Activated T-cell treated with anti-CD3 and anti-CD28 coated beads, Interleukin-2, amount 50 U/mL, for 4 hours (primary cell): Measurements from ENCODE around the gene RNF130. TPM values are rescaled to one million over a fixed set of nuclear protein-coding genes. Genes with fewer than 3 reads are reported as not detected.

ENCODE experiments used
- ATAC-seq, 2 donors: fragments of 200-7000 bp; cut with Tn5 transposase; one replicate each; pipeline ENCODE4 v1.10.0; 2021
- DNase-seq: peaks from one replicate; pipeline ENCODE4 v3.0.0-alpha.2; 2020
- H3K27me3 Mint-ChIP-seq: one replicate; pipeline ENCODE4 v1.8.0; 2021; ENCODE audit warnings: low read depth, mixed read lengths
- H3K36me3 Mint-ChIP-seq: one replicate; pipeline ENCODE4 v1.8.0; 2022; ENCODE audit warnings: mixed read lengths; ENCODE audit not compliant: insufficient read depth
- H3K4me1 Mint-ChIP-seq: one replicate; pipeline ENCODE4 v1.8.0; 2021; ENCODE audit warnings: low read depth, mixed read lengths
- H3K4me3 Mint-ChIP-seq: one replicate; pipeline ENCODE4 v1.8.0; 2021; ENCODE audit warnings: mild to moderate bottlenecking, moderate library complexity, mixed read lengths
- H3K9me3 Mint-ChIP-seq: one replicate; pipeline ENCODE4 v1.8.0; 2021; ENCODE audit warnings: mixed read lengths
- total RNA-seq, 3 donors: library from RNA; stranded (reverse); gene quantifications; one replicate each; pipeline ENCODE4 v1.2.1, GENCODE V29; 2021

RNF130 gene
- total RNA-seq, 3 donors from 2014 or later, result 17.2 to 19.5 (median 18.4) TPM

GRCh38 chr5:179912386-179912785 lies 159.2 kb downstream of the RNF130 start:
- no peaks in the 10 kb centered on the region for H3K9me3 Mint-ChIP-seq
- H3K36me3 Mint-ChIP-seq, result no peaks in the 10 kb centered on the region
- no peak for ATAC-seq

GRCh38 chr5:179909224-179909623 lies 162.3 kb downstream of the RNF130 start:
- peak overlapping the region; percentile 46 for H3K4me3 Mint-ChIP-seq
- H3K4me1 Mint-ChIP-seq, result peaks cover 23% of the 10 kb centered on the region
- DNase-seq (no peak), ATAC-seq (no peak)
- H3K27me3 Mint-ChIP-seq, result no peaks in the 10 kb centered on the region
- peaks cover 6% of the 10 kb centered on the region for H3K36me3 Mint-ChIP-seq
- H3K9me3 Mint-ChIP-seq, result no peaks in the 10 kb centered on the region

More at GRCh38 chr5:179912386-179912785, 159.2 kb downstream of the RNF130 start:
- DNase-seq, result no peak
- Mint-ChIP-seq H3K27me3 (peaks cover 6% of the 10 kb centered on the region), H3K4me1 (peaks cover 9% of the 10 kb centered on the region), H3K4me3 (no peak overlapping the region)

- H3K36me3 Mint-ChIP-seq, result peaks cover 6% of the 10 kb centered on the region
- ATAC-seq, result no peak
- no peaks in the 10 kb centered on the region for H3K27me3 Mint-ChIP-seq
- H3K4me1 Mint-ChIP-seq, result peaks cover 25% of the 10 kb centered on the region
- DNase-seq, result no peak
- peak overlapping the region; percentile 79 for H3K4me3 Mint-ChIP-seq
- H3K9me3 Mint-ChIP-seq, result no peaks in the 10 kb centered on the region
Measured at GRCh38 chr5:179908528-179908927, 163.0 kb downstream of the RNF130 start.

- DNase-seq (peak; percentile 60), ATAC-seq (peak; percentile 93 to 95)
- Mint-ChIP-seq H3K4me1 (peaks cover 25% of the 10 kb centered on the region), H3K4me3 (peak within 1 kb of the TSS; percentile 87), H3K27me3 (no peaks in the 10 kb centered on the region), H3K9me3 (no peaks in the 10 kb centered on the region), H3K36me3 (peaks cover 6% of the 10 kb centered on the region)
Measured at GRCh38 chr5:179907556-179908324, 163.8 kb downstream of the RNF130 start, which contains the start of gene TBC1D9B. TBC1D9B (minus strand) TSS chr5:179907897; CDS start chr5:179907821, 76 bp downstream.

GRCh38 chr5:179906795-179907555 lies 164.6 kb downstream of the RNF130 start:
- DNase-seq (peak; percentile 12), ATAC-seq (peak; percentile 7 to 15)
- Mint-ChIP-seq H3K27me3 (no peaks in the 10 kb centered on the region), H3K36me3 (peaks cover 6% of the 10 kb centered on the region), H3K4me3 (peak overlapping the region; percentile 87), H3K9me3 (no peaks in the 10 kb centered on the region), H3K4me1 (peaks cover 25% of the 10 kb centered on the region)

- H3K36me3 Mint-ChIP-seq, result peaks cover 8% of the 10 kb centered on the region
- no peaks in the 10 kb centered on the region for H3K9me3 Mint-ChIP-seq
- no peak for DNase-seq
- peaks cover 25% of the 10 kb centered on the region for H3K4me1 Mint-ChIP-seq
- H3K4me3 Mint-ChIP-seq, result peak overlapping the region; percentile 87
- no peaks in the 10 kb centered on the region for H3K27me3 Mint-ChIP-seq
- no peak for ATAC-seq
Measured at GRCh38 chr5:179906294-179906794, 165.2 kb downstream of the RNF130 start.

GRCh38 chr5:179905161-179905560 lies 166.4 kb downstream of the RNF130 start:
- no peaks in the 10 kb centered on the region for H3K27me3 Mint-ChIP-seq
- peaks cover 8% of the 10 kb centered on the region for H3K36me3 Mint-ChIP-seq
- ATAC-seq (no peak), DNase-seq (no peak)
- peaks cover 25% of the 10 kb centered on the region for H3K4me1 Mint-ChIP-seq
- H3K4me3 Mint-ChIP-seq, result no peak overlapping the region
- H3K9me3 Mint-ChIP-seq, result no peaks in the 10 kb centered on the region

Other genes starting within 250 kb of the RNF130 start
- 10 to 100 TPM; 14.9 to 16.1 (median 16.0) TPM for gene MRNIP, start 212.9 kb downstream of the RNF130 start, total RNA-seq
- gene TBC1D9B, start 163.9 kb downstream of the RNF130 start, total RNA-seq, result 10 to 100 TPM; 82.7 to 91.8 (median 88.6) TPM
- gene RASGEF1C, start 137.5 kb upstream of the RNF130 start, total RNA-seq, result not detected
- gene MAPK9, start 220.3 kb upstream of the RNF130 start, total RNA-seq, result 10 to 100 TPM; 34.8 to 39.1 (median 35.8) TPM